Esophagus muscularis mucosa (tissue), 4 donors: ENCODE data around the gene STK32B.

Source experiments
- EP300 ChIP-seq: sonication (generic); formaldehyde crosslinking; IDR thresholded peaks from one replicate; pipeline ENCODE4 v1.6.1; 2017; ENCODE audit warnings: antibody characterized with exemption
- POLR2A ChIP-seq: fragments of 450-650 bp; IDR thresholded peaks from one replicate; pipeline ENCODE4 v1.6.1; 2017; ENCODE audit warnings: antibody characterized with exemption, moderate library complexity, mild to moderate bottlenecking, low read depth
- POLR2AphosphoS5 ChIP-seq, 2 donors: sonication (generic); formaldehyde crosslinking; IDR thresholded peaks; one replicate each; pipeline ENCODE4 v1.6.1; 2017; ENCODE audit warnings: antibody characterized with exemption in 2 of 2
- TF ChIP-seq, protein P1 (sequence below), 3 experiments: fragments of 200-600 bp in 2 of 3; fragments of 450-650 bp in 1 of 3; sonication (generic) in 2 of 3; IDR thresholded peaks; one replicate each; pipeline ENCODE4 v1.5.1; 2017 to 2019; ENCODE audit warnings: antibody characterized with exemption in 3 of 3, mild to moderate bottlenecking in 2 of 3, moderate library complexity in 1 of 3

DNA sequence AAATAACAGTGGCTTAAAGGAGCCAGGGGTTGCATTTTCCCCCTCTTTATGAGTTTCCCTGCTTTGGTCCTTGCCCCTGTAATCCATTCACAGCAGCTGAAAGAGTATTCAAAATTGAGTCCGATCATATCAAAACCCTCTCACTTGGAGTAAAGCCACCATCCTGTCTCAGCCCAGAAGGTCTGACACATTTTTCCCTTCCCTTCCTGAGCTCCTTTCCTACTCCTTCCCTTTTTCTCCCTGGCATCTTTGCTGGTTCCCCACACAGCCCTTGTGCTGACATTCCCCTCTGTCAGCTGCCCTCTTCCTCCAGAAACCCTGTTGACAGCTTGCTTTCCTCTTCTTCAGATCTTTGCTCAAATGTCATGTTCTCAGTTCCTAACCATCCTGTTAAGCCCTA is 361.5 kb downstream of the STK32B start:
- TF ChIP-seq, protein P1, sequence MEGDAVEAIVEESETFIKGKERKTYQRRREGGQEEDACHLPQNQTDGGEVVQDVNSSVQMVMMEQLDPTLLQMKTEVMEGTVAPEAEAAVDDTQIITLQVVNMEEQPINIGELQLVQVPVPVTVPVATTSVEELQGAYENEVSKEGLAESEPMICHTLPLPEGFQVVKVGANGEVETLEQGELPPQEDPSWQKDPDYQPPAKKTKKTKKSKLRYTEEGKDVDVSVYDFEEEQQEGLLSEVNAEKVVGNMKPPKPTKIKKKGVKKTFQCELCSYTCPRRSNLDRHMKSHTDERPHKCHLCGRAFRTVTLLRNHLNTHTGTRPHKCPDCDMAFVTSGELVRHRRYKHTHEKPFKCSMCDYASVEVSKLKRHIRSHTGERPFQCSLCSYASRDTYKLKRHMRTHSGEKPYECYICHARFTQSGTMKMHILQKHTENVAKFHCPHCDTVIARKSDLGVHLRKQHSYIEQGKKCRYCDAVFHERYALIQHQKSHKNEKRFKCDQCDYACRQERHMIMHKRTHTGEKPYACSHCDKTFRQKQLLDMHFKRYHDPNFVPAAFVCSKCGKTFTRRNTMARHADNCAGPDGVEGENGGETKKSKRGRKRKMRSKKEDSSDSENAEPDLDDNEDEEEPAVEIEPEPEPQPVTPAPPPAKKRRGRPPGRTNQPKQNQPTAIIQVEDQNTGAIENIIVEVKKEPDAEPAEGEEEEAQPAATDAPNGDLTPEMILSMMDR (IDR thresholded peaks at IDR 0.05): no peak
- TF ChIP-seq POLR2AphosphoS5 (IDR thresholded peaks at IDR 0.05) (no peak), POLR2A (no peak), EP300 (no peak)
